ENCODE data around the gene CAV2. TPM values are rescaled to one million over a fixed set of nuclear protein-coding genes. Genes with fewer than 3 reads are reported as not detected.

Gene CAV2
- total and polyA plus RNA-seq, 9 of the 15 experiments (the other 6 are each of a cell fraction or from before 2014, with no cell fraction given): 16.1 to 137 (median 38.3) TPM

DNA sequence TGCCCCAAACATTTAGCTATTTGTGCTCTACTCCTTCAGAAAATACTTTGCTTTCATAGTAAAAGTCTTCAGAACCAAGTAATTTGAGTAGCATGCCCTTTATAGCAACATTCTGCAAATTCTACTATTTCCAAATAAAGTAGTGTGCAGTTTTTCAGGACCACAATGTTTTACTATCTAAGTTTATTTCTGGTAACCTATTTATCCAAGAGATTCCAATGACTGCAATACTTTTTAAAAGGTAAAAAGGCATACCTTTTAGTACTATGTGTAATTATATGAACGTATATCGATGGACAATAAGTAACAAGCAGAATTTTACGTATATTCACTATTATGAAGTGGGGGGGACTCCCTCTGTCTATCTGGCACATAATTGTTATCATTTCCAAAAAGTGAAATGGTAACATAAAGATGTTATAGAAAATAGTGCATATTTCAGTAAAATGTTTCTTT lies 6.9 kb upstream of the CAV2 start (continued):
- TF ChIP-seq, protein P1, sequence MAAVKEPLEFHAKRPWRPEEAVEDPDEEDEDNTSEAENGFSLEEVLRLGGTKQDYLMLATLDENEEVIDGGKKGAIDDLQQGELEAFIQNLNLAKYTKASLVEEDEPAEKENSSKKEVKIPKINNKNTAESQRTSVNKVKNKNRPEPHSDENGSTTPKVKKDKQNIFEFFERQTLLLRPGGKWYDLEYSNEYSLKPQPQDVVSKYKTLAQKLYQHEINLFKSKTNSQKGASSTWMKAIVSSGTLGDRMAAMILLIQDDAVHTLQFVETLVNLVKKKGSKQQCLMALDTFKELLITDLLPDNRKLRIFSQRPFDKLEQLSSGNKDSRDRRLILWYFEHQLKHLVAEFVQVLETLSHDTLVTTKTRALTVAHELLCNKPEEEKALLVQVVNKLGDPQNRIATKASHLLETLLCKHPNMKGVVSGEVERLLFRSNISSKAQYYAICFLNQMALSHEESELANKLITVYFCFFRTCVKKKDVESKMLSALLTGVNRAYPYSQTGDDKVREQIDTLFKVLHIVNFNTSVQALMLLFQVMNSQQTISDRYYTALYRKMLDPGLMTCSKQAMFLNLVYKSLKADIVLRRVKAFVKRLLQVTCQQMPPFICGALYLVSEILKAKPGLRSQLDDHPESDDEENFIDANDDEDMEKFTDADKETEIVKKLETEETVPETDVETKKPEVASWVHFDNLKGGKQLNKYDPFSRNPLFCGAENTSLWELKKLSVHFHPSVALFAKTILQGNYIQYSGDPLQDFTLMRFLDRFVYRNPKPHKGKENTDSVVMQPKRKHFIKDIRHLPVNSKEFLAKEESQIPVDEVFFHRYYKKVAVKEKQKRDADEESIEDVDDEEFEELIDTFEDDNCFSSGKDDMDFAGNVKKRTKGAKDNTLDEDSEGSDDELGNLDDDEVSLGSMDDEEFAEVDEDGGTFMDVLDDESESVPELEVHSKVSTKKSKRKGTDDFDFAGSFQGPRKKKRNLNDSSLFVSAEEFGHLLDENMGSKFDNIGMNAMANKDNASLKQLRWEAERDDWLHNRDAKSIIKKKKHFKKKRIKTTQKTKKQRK (IDR thresholded peaks at IDR 0.05; ENCODE audit: borderline replicate concordance, low read depth, low read length): no peak
- TF ChIP-seq, protein P2, sequence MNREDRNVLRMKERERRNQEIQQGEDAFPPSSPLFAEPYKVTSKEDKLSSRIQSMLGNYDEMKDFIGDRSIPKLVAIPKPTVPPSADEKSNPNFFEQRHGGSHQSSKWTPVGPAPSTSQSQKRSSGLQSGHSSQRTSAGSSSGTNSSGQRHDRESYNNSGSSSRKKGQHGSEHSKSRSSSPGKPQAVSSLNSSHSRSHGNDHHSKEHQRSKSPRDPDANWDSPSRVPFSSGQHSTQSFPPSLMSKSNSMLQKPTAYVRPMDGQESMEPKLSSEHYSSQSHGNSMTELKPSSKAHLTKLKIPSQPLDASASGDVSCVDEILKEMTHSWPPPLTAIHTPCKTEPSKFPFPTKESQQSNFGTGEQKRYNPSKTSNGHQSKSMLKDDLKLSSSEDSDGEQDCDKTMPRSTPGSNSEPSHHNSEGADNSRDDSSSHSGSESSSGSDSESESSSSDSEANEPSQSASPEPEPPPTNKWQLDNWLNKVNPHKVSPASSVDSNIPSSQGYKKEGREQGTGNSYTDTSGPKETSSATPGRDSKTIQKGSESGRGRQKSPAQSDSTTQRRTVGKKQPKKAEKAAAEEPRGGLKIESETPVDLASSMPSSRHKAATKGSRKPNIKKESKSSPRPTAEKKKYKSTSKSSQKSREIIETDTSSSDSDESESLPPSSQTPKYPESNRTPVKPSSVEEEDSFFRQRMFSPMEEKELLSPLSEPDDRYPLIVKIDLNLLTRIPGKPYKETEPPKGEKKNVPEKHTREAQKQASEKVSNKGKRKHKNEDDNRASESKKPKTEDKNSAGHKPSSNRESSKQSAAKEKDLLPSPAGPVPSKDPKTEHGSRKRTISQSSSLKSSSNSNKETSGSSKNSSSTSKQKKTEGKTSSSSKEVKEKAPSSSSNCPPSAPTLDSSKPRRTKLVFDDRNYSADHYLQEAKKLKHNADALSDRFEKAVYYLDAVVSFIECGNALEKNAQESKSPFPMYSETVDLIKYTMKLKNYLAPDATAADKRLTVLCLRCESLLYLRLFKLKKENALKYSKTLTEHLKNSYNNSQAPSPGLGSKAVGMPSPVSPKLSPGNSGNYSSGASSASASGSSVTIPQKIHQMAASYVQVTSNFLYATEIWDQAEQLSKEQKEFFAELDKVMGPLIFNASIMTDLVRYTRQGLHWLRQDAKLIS (CRISPR knock-in tag; IDR thresholded peaks at IDR 0.05): no peak
- TF ChIP-seq ZBTB34 (CRISPR knock-in tag; IDR thresholded peaks at IDR 0.05) (no peak), ETV6 (IDR thresholded peaks at IDR 0.05; ENCODE audit: borderline replicate concordance in 1 of 2, low read depth in 2 of 2, low read length in 1 of 2) (no peak), ETV6 (CRISPR knock-in tag; IDR thresholded peaks at IDR 0.05; ENCODE audit: borderline replicate concordance) (no peak), REST (IDR thresholded peaks at IDR 0.05; ENCODE audit: borderline replicate concordance) (no peak), REST (CRISPR knock-in tag; IDR thresholded peaks at IDR 0.05; ENCODE audit: low read depth) (no peak), EP400 (IDR thresholded peaks at IDR 0.05) (0 out of 2 replicates have a peak, but pooled peaks have one; percentile 21), STAT5A (IDR thresholded peaks at IDR 0.05; ENCODE audit: borderline replicate concordance, low read length) (no peak), ZNF3 (CRISPR knock-in tag; IDR thresholded peaks at IDR 0.05) (0 out of 2 replicates have a peak, but pooled peaks have one; percentile 23), ZNF764 (CRISPR knock-in tag; IDR thresholded peaks at IDR 0.05; ENCODE audit: low read depth) (no peak)

Data from K562 (cell line).